Duodenal mucosa (tissue), 2 donors: ENCODE measurements around the gene ATP8B3.

Source experiments
- H3K27ac ChIP-seq: one replicate; pipeline ENCODE4 v1.7.0; 2013; ENCODE audit warnings: low read depth, low read length
- H3K27me3 ChIP-seq, 2 donors: one replicate each; pipeline ENCODE4 v1.7.0; 2013; ENCODE audit warnings: low read length in 2 of 2, control low read depth in 1 of 2; ENCODE audit not compliant: insufficient read depth in 2 of 2, control insufficient read depth in 1 of 2
- H3K36me3 ChIP-seq, 2 donors: one replicate each; pipeline ENCODE4 v1.7.0; 2013; ENCODE audit warnings: low read length in 2 of 2, control low read depth in 1 of 2; ENCODE audit not compliant: insufficient read depth in 2 of 2, control insufficient read depth in 1 of 2
- H3K4me1 ChIP-seq, 2 donors: one replicate each; pipeline ENCODE4 v1.7.0; 2013; ENCODE audit warnings: low read length in 2 of 2, control low read depth in 1 of 2; ENCODE audit not compliant: insufficient read depth in 2 of 2, control insufficient read depth in 1 of 2
- H3K4me3 ChIP-seq, 2 donors: one replicate each; pipeline ENCODE4 v1.7.0; 2013; ENCODE audit warnings: low read length in 2 of 2, low read depth in 1 of 2
- H3K9ac ChIP-seq, 2 donors: one replicate each; pipeline ENCODE4 v1.7.0; 2013; ENCODE audit warnings: low read length in 2 of 2, low read depth in 1 of 2
- H3K9me3 ChIP-seq, 2 donors: one replicate each; pipeline ENCODE4 v1.7.0; 2013; ENCODE audit warnings: low read length in 2 of 2, control low read depth in 1 of 2; ENCODE audit not compliant: control insufficient read depth in 1 of 2

ATP8B3 gene

GRCh38 chr19:1767464-1767933 is 44.6 kb downstream of the ATP8B3 start:
- H3K27me3 ChIP-seq: peaks cover 44 to 48% of the 10 kb centered on the region in 2 donors
- no peaks in the 10 kb centered on the region for H3K4me1 ChIP-seq
- H3K9me3 ChIP-seq: peaks cover 6 to 16% of the 10 kb centered on the region in 2 donors
- H3K36me3 ChIP-seq: no peaks in the 10 kb centered on the region
- H3K27ac ChIP-seq: no peak overlapping the region
- H3K9ac ChIP-seq: no peak overlapping the region
- H3K4me3 ChIP-seq: no peak overlapping the region

GRCh38 chr19:1766800-1767352 is 45.2 kb downstream of the ATP8B3 start:
- H3K9ac ChIP-seq: no peak overlapping the region
- no peak overlapping the region for H3K27ac ChIP-seq
- H3K36me3 ChIP-seq: no peaks in the 10 kb centered on the region
- H3K9me3 ChIP-seq: peaks cover 6 to 16% of the 10 kb centered on the region in 2 donors
- H3K27me3 ChIP-seq: peaks cover 48 to 53% of the 10 kb centered on the region in 2 donors
- H3K4me1 ChIP-seq: no peaks in the 10 kb centered on the region
- H3K4me3 ChIP-seq: no peak overlapping the region

DNA sequence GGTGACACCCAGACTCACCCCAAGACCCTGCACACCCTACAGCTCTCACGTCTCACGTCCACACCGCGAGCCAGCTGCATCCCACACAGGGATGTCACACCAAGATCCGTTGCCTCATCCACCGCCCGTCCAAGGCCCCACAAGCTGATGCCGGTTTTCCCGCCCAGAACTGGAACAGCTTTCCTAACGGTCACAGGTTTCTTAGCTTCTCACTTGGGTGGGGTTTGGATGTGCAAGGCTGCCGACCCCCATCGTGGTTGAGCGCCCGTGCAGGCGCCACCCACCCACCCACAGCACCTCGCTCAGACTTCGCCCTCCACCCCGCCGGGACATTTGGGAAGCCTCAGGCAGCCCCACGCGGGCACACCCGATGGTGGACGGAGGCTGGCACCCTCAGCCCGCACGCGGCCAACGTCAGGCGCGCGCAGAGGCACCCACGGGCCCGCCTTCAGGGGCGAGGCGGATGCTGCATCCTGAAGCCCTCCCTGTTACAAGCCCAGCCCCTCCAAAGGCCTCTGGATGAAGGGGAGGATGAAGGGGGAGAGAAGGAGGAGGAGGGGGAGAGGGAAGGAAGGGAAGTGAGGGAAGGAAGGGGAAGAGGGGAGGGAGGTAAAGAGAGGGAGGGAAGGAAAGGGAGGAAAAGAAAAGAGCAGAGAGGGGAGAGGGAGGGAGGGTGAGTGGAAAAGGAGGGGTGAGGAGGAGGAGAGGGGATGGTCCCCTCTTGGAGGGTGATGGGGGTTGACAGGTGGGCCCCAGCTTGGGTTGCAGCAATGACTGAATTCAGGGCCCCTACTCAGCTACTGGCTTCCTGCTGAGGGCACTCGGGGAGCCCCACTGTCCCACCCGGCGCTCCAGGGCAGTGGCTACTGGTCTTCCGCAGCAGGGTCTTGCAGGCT is 45.9 kb downstream of the ATP8B3 start:
- no peaks in the 10 kb centered on the region for H3K4me1 ChIP-seq
- H3K9ac ChIP-seq: no peak overlapping the region
- no peaks in the 10 kb centered on the region for H3K36me3 ChIP-seq
- peaks cover 56 to 61% of the 10 kb centered on the region in 2 donors for H3K27me3 ChIP-seq
- peaks cover 6 to 11% of the 10 kb centered on the region in 2 donors for H3K9me3 ChIP-seq
- no peak overlapping the region for H3K27ac ChIP-seq
- no peak overlapping the region for H3K4me3 ChIP-seq

- H3K4me3 ChIP-seq: no peak overlapping the region
- no peaks in the 10 kb centered on the region for H3K36me3 ChIP-seq
- no peak overlapping the region for H3K9ac ChIP-seq
- H3K27ac ChIP-seq: no peak overlapping the region
- H3K27me3 ChIP-seq: peaks cover 57 to 66% of the 10 kb centered on the region in 2 donors
- no peaks in the 10 kb centered on the region for H3K4me1 ChIP-seq
- peaks cover 0 to 3% of the 10 kb centered on the region in 2 donors for H3K9me3 ChIP-seq
Observed at GRCh38 chr19:1765232-1765903, 46.7 kb downstream of the ATP8B3 start.

- H3K4me3 ChIP-seq: no peak overlapping the region
- no peaks in the 10 kb centered on the region for H3K9me3 ChIP-seq
- H3K36me3 ChIP-seq: no peaks in the 10 kb centered on the region
- peaks cover 63 to 70% of the 10 kb centered on the region in 2 donors for H3K27me3 ChIP-seq
- H3K9ac ChIP-seq: no peak overlapping the region
- H3K27ac ChIP-seq: no peak overlapping the region
- no peaks in the 10 kb centered on the region for H3K4me1 ChIP-seq
Observed at GRCh38 chr19:1764729-1765128, 47.3 kb downstream of the ATP8B3 start.

- Histone ChIP-seq H3K9me3 (no peaks in the 10 kb centered on the region), H3K4me3 (no peak overlapping the region), H3K9ac (no peak overlapping the region), H3K36me3 (no peaks in the 10 kb centered on the region), H3K27me3 (peaks cover 65 to 72% of the 10 kb centered on the region in 2 donors), H3K4me1 (no peaks in the 10 kb centered on the region), H3K27ac (no peak overlapping the region)
Observed at GRCh38 chr19:1763648-1764639, 48.1 kb downstream of the ATP8B3 start.

DNA sequence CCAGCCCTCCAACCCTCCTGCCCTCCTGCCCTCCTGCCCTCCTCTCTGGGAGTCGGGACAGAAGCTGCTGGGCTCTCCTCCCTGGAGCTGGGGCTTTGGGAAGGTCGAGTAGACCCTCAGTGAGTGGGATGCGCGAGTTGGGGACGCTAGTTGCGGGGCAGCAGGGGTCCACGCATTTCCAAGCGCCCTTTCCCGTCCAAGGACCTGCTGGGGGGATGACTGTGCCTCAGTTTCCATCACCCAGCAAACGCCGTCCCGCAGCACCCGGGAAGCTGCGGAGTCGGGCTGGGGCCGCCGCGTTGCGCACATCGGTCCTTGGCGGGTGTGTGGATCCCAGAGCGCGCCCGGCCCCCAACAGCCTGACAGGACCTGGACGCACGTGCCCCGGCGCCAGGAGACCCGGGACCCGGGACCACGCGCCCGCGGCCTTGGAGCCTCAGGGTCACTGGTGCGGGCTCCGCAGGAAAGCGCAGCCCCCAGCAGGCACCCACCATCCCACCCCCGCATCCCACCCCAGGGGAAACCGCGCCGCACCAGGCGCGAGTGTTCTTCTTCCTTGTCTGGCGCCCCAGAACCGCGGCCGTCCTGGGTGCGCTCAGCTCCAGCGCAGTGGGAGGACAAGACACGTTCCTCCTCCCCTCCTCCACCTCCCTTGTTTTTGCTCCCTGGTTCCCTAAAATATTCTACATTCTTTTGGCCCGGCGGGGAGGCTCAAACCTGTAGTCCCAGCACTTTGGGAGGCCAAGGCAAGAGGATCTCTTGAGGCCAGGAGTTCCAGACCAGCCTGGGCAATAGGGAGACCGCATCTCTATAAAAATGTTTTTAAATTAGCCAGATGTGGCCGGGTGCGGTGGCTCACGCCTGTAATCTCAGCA is 49.6 kb downstream of the ATP8B3 start:
- Histone ChIP-seq H3K36me3 (no peaks in the 10 kb centered on the region), H3K9me3 (no peaks in the 10 kb centered on the region), H3K27me3 (peaks cover 66 to 67% of the 10 kb centered on the region in 2 donors), H3K4me1 (no peaks in the 10 kb centered on the region), H3K4me3 (no peak overlapping the region), H3K9ac (no peak overlapping the region), H3K27ac (no peak overlapping the region)

DNA sequence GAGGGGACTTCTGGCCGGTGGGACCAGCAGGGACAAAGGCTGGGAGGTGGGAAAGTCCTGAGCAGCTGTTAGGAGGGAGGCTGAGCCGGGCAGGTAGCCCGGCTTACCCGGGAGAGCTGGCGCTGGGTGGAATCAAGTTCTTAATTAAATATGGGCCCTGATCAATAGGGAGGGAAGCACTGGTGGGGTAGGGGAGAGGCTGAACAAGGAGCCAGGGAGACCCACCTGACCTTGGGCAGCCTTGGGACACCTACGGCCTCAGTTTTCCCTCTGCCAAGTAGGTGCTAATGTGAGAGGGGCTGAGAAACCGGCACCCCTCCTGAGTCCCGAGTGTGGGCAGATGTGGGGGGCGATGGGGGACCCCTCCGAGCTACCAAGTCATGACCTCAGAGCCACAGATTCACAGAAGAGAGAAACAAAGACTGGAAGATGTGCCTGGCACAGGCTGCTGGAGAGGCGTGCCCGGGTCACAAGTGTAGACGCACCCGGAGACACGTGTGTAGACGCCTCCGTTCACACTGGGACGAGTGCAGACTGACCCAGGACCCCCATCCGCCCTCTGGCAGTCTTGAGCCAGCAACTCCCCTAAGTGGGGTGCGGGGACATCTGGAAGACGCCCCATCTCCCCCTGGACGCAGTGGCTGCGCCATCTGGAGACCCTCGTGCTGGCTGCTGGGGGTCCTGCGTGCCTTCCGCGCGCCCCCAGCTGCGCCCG is 50.4 kb downstream of the ATP8B3 start:
- no peaks in the 10 kb centered on the region for H3K4me1 ChIP-seq
- H3K27ac ChIP-seq: no peak overlapping the region
- no peaks in the 10 kb centered on the region for H3K9me3 ChIP-seq
- H3K9ac ChIP-seq: no peak overlapping the region
- no peak overlapping the region for H3K4me3 ChIP-seq
- H3K27me3 ChIP-seq: peaks cover 66 to 69% of the 10 kb centered on the region in 2 donors
- H3K36me3 ChIP-seq: no peaks in the 10 kb centered on the region
